HepG2 (cell line): ENCODE measurements around the gene RBM12. TPM values are rescaled to one million over a fixed set of nuclear protein-coding genes. Genes with fewer than 3 reads are reported as not detected.

Experiments
- EED ChIP-seq: sonication (generic); formaldehyde crosslinking; IDR thresholded peaks from 2 replicates; pipeline ENCODE4 v1.5.0; 2020; ENCODE audit warnings: mild to moderate bottlenecking, missing genetic modification reagents
- HINFP ChIP-seq: sonication (generic); formaldehyde crosslinking; IDR thresholded peaks from 2 replicates; pipeline ENCODE4 v1.4.0; 2020; ENCODE audit warnings: low read depth, mild to moderate bottlenecking, missing genetic modification reagents
- HOXA3 ChIP-seq: sonication (generic); formaldehyde crosslinking; IDR thresholded peaks from 2 replicates; pipeline ENCODE4 v1.5.0; 2020; ENCODE audit warnings: missing genetic modification reagents
- KAT2B ChIP-seq: fragments of 150-350 bp; IDR thresholded peaks from 2 replicates; pipeline ENCODE4 v1.6.1; 2014; ENCODE audit warnings: low read depth, low read length, borderline replicate concordance
- KLF6 ChIP-seq: IDR thresholded peaks from 2 replicates; pipeline ENCODE4 v1.8.0; 2016; ENCODE audit warnings: missing biosample characterization, missing genetic modification reagents
- MATR3 ChIP-seq: sonication (generic); formaldehyde crosslinking; IDR thresholded peaks from 2 replicates; pipeline ENCODE4 v1.4.0; 2020; ENCODE audit warnings: missing genetic modification reagents
- MIXL1 ChIP-seq: IDR thresholded peaks from 2 replicates; pipeline ENCODE4 v1.6.1; 2016
- MLLT10 ChIP-seq: sonication (generic); formaldehyde crosslinking; IDR thresholded peaks from 2 replicates; pipeline ENCODE4 v1.4.0; 2020; ENCODE audit warnings: missing genetic modification reagents
- MTA1 ChIP-seq: sonication (generic); formaldehyde crosslinking; IDR thresholded peaks from 2 replicates; pipeline ENCODE4 v1.4.0; 2020; ENCODE audit warnings: missing genetic modification reagents, mild to moderate bottlenecking, borderline replicate concordance
- MXD1 ChIP-seq: sonication (generic); formaldehyde crosslinking; IDR thresholded peaks from 2 replicates; pipeline ENCODE4 v1.4.0; 2020; ENCODE audit warnings: mild to moderate bottlenecking, missing genetic modification reagents
- MYNN ChIP-seq: sonication (generic); formaldehyde crosslinking; IDR thresholded peaks from 2 replicates; pipeline ENCODE4 v1.4.0; 2020; ENCODE audit warnings: mild to moderate bottlenecking, low read depth, missing genetic modification reagents
- NFATC3 ChIP-seq: sonication (generic); formaldehyde crosslinking; IDR thresholded peaks from 2 replicates; pipeline ENCODE4 v1.5.1; 2020; ENCODE audit warnings: mild to moderate bottlenecking, missing genetic modification reagents
- NR1H2 ChIP-seq: sonication (generic); formaldehyde crosslinking; IDR thresholded peaks from 2 replicates; pipeline ENCODE4 v1.8.1; 2022; ENCODE audit warnings: low read depth, missing genetic modification reagents, borderline replicate concordance
- PPARG ChIP-seq: conservative IDR thresholded peaks from 2 replicates; pipeline ENCODE4 v1.6.1; 2016; ENCODE audit warnings: missing biosample characterization, missing genetic modification reagents
- REL ChIP-seq: sonication (generic); formaldehyde crosslinking; conservative IDR thresholded peaks from 2 replicates; pipeline ENCODE4 v1.8.0; 2022; ENCODE audit warnings: mild to moderate bottlenecking, missing genetic modification reagents, moderate library complexity
- RFX1 ChIP-seq: fragments of 450-650 bp; IDR thresholded peaks from 2 replicates; pipeline ENCODE4 v1.6.1; 2017
- SMAD1 ChIP-seq: sonication (generic); formaldehyde crosslinking; IDR thresholded peaks from 2 replicates; pipeline ENCODE4 v1.4.0; 2020; ENCODE audit warnings: missing genetic modification reagents, low read depth, mild to moderate bottlenecking, borderline replicate concordance
- TAF15 ChIP-seq: fragments of 200-400 bp; formaldehyde crosslinking; IDR thresholded peaks from one replicate; pipeline ENCODE4 v1.6.1; 2018; ENCODE audit warnings: mild to moderate bottlenecking, low read depth, low read length; ENCODE audit not compliant: poor library complexity, severe bottlenecking
- ZFP82 ChIP-seq: sonication (generic); formaldehyde crosslinking; IDR thresholded peaks from 2 replicates; pipeline ENCODE4 v1.5.1; 2020; ENCODE audit warnings: mild to moderate bottlenecking, missing genetic modification reagents, borderline replicate concordance
- ZMYM4 ChIP-seq: sonication (generic); formaldehyde crosslinking; IDR thresholded peaks from 2 replicates; pipeline ENCODE4 v1.8.1; 2023; ENCODE audit warnings: mild to moderate bottlenecking, missing genetic modification reagents
- ZNF138 ChIP-seq: sonication (generic); formaldehyde crosslinking; IDR thresholded peaks from 2 replicates; pipeline ENCODE4 v1.5.0; 2020; ENCODE audit warnings: mild to moderate bottlenecking, low read depth, missing genetic modification reagents
- ZNF230 ChIP-seq: sonication (generic); formaldehyde crosslinking; IDR thresholded peaks from 2 replicates; pipeline ENCODE4 v1.4.0; 2020; ENCODE audit warnings: mild to moderate bottlenecking, missing genetic modification reagents
- ZNF281 ChIP-seq: sonication (generic); formaldehyde crosslinking; IDR thresholded peaks from 2 replicates; pipeline ENCODE4 v1.4.0; 2020; ENCODE audit warnings: missing genetic modification reagents, borderline replicate concordance
- ZNF382 ChIP-seq: sonication (generic); formaldehyde crosslinking; IDR thresholded peaks from 2 replicates; pipeline ENCODE4 v1.5.0; 2020; ENCODE audit warnings: missing genetic modification reagents, mild to moderate bottlenecking, borderline replicate concordance
- ZNF460 ChIP-seq: sonication (generic); formaldehyde crosslinking; IDR thresholded peaks from 2 replicates; pipeline ENCODE4 v1.5.1; 2020; ENCODE audit warnings: missing genetic modification reagents, mild to moderate bottlenecking, borderline replicate concordance
- ZNF530 ChIP-seq: sonication (generic); formaldehyde crosslinking; IDR thresholded peaks from 2 replicates; pipeline ENCODE4 v1.5.0; 2020; ENCODE audit warnings: low read depth, mild to moderate bottlenecking, missing genetic modification reagents
- polyA plus RNA-seq, 8 experiments: library from polyadenylated mRNA; depleted of rRNA in 3 of 8; stranded (reverse) in 7 of 8; unstranded in 1 of 8; fragments of >200 nt; fragmentation: Illumina TruSeq in 4 of 8; extraction: Trizol in 4 of 8; gene quantifications; 2 replicates each; pipeline versions ENCODE4 v1.2.1 to v1.2.3, GENCODE V29; 2011 to 2016; ENCODE audit warnings: low read depth in 4 of 8, missing spikeins in 1 of 8, mixed read lengths in 1 of 8; ENCODE audit not compliant: insufficient read depth in 1 of 8
- total RNA-seq, 5 experiments: library from RNA; depleted of rRNA; stranded (reverse); fragments of >200 nt; fragmentation: Illumina TruSeq; extraction: Trizol; gene quantifications; 2 replicates each; pipeline ENCODE4 v1.2.3, GENCODE V29; 2016; ENCODE audit warnings: low read depth in 1 of 5

Gene RBM12
- total and polyA plus RNA-seq, 2 of the 13 experiments (the other 11 are each of a cell fraction or from before 2014, with no cell fraction given) = 97.9 to 104 TPM

DNA sequence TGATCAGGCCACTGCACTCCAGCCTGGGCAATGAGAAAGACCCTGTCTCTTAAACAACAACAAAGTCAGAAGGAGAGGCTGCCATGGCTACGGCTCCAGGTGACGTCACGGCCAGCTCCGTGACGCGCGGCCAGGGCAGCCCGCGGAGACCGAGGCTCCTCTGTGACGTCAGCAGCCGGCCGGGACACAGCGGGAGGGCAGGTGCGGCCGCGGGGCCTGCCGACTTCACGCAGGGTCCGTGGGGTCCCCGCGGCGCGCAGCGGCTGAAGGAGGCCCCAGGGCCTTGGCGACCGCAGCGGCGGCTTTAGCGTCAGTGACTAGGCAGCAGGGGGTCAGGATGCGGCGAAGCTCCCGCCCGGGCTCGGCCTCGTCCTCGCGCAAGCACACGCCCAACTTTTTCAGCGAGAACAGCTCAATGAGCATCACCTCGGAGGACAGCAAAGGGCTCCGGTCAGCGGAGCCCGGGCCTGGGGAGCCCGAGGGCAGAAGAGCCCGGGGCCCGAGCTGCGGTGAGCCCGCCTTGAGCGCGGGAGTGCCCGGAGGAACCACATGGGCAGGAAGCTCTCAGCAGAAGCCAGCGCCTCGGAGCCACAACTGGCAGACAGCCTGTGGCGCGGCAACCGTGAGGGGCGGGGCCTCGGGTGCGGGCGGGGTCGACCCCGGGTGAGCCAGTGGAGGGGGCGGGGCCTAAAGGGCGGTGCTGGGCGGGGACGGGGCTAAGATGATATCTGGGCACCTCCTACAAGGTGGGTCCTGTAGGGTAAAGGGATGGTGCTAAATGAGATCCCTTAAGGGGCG is 48.8 kb downstream of the RBM12 start, which contains the start of gene SPAG4 (continued):
- TF ChIP-seq TAF15 = peak; percentile 92
- peak; percentile 97 for TF ChIP-seq MYNN (CRISPR knock-in tag)
- TF ChIP-seq HINFP (CRISPR knock-in tag) = peak; percentile 70; the same call in 1 of the 2 replicates
- TF ChIP-seq HOXA3 (CRISPR knock-in tag) = peak; percentile 100
- peak; percentile 91 for TF ChIP-seq MLLT10 (CRISPR knock-in tag)
- 0 out of 2 replicates have a peak, but pooled peaks have one; percentile 61 for TF ChIP-seq EED (CRISPR knock-in tag)
- TF ChIP-seq ZNF460 (CRISPR knock-in tag) = peak; percentile 79
- peak; percentile 50; the same call in 1 of the 2 replicates for TF ChIP-seq PPARG (CRISPR knock-in tag)
- TF ChIP-seq ZNF281 (CRISPR knock-in tag) = no peak; the same call in 1 of the 2 replicates
- peak; percentile 93; the same call in 1 of the 2 replicates for TF ChIP-seq NR1H2 (CRISPR knock-in tag)
- TF ChIP-seq MATR3 (CRISPR knock-in tag) = no peak
- TF ChIP-seq REL (CRISPR knock-in tag) = peak; percentile 99
- peak; percentile 86 for TF ChIP-seq ZNF138 (CRISPR knock-in tag)
- TF ChIP-seq MXD1 (CRISPR knock-in tag) = peak; percentile 98
- peak; percentile 91; the same call in 1 of the 2 replicates for TF ChIP-seq SMAD1
- peak; percentile 99 for TF ChIP-seq NFATC3 (CRISPR knock-in tag)
- no peak; the same call in 1 of the 2 replicates for TF ChIP-seq ZNF530
- no peak; the same call in 1 of the 2 replicates for TF ChIP-seq ZNF382 (CRISPR knock-in tag)
- peak; percentile 99 for TF ChIP-seq ZNF230 (CRISPR knock-in tag)
- TF ChIP-seq ZMYM4 = peak; percentile 78
- TF ChIP-seq MTA1 (CRISPR knock-in tag) = peak; percentile 92; the same call in 1 of the 2 replicates
- no peak for TF ChIP-seq KAT2B
- peak; percentile 42; the same call in 1 of the 2 replicates for TF ChIP-seq RFX1
- TF ChIP-seq MIXL1 = peak; percentile 89
- peak; percentile 85 for TF ChIP-seq KLF6
- peak; percentile 100 for TF ChIP-seq ZFP82 (CRISPR knock-in tag)
